Activated T-helper 1 cell treated with anti-CD3 and anti-CD28 coated beads, Interleukin-12 subunit alpha, Interleukin-12 subunit beta, Interleukin-2, Interleukin-4 antibody, amounts not matched to agents 30 ng/mL and 10 ng/mL and 1 ng/mL, durations not matched to agents 14 hours and 24 hours and 36 hours (primary cell): ENCODE results near the gene ZNF679. TPM values are rescaled to one million over a fixed set of nuclear protein-coding genes. Genes with fewer than 3 reads are reported as not detected.
A peak's percentile ranks its signal among the peaks of the same experiment; 100 is the strongest.
"Not testable (repeated sequence)": the region's sequence is repeated elsewhere in the genome, so short reads cannot be mapped to it uniquely, and the experiment has no call there.

ENCODE experiments used
- DNase-seq: peaks from one replicate; pipeline ENCODE4 v3.0.0; 2021; ENCODE audit warnings: low spot score
- H3K27ac Mint-ChIP-seq: one replicate; pipeline ENCODE4 v1.8.0; 2021; ENCODE audit warnings: mild to moderate bottlenecking, mixed read lengths
- H3K27me3 Mint-ChIP-seq: one replicate; pipeline ENCODE4 v1.8.0; 2022; ENCODE audit warnings: mild to moderate bottlenecking, moderate library complexity, mixed read lengths; ENCODE audit not compliant: insufficient read depth
- H3K36me3 Mint-ChIP-seq: one replicate; pipeline ENCODE4 v1.8.0; 2021; ENCODE audit warnings: low read depth, mixed read lengths
- H3K4me1 Mint-ChIP-seq: one replicate; pipeline ENCODE4 v1.8.0; 2021; ENCODE audit warnings: low read depth, mixed read lengths
- H3K4me3 Mint-ChIP-seq: one replicate; pipeline ENCODE4 v1.8.0; 2021; ENCODE audit warnings: mild to moderate bottlenecking, moderate library complexity, mixed read lengths
- H3K9me3 Mint-ChIP-seq: one replicate; pipeline ENCODE4 v1.8.0; 2021; ENCODE audit warnings: mixed read lengths
- intact Hi-C: fragments of 100-400 bp; cut with micrococcal nuclease; formaldehyde crosslinking; loops from one replicate; pipeline ENCODE4 v1.15.1; 2024
- total RNA-seq: library from RNA; stranded (reverse); gene quantifications from 2 replicates; pipeline ENCODE4 v1.2.3, GENCODE V29; 2022

The ZNF679 gene
- total RNA-seq, 1 donor from 2014 or later = not detected

- peaks cover 13% of the 10 kb centered on the region for H3K9me3 Mint-ChIP-seq
- H3K4me3 Mint-ChIP-seq = peak overlapping the region; percentile 66
- H3K4me1 Mint-ChIP-seq = peaks cover 25% of the 10 kb centered on the region
- intact Hi-C loops, H3K27me3 Mint-ChIP-seq, H3K27ac Mint-ChIP-seq, DNase-seq: not testable (repeated sequence)
- peaks cover 18% of the 10 kb centered on the region for H3K36me3 Mint-ChIP-seq
Observed at GRCh38 chr7:64316031-64316742, 87.9 kb downstream of the ZNF679 start.

Other genes starting within 250 kb of the ZNF679 start
- gene ZNF722, start 229.6 kb upstream of the ZNF679 start, total RNA-seq = not detected in 2 replicates
- gene ZNF727, start 183.0 kb upstream of the ZNF679 start, total RNA-seq = 0.12 TPM in 1 of 2 replicates, not detected in the other
- not detected in 2 replicates for gene ZNF735, start 21.3 kb upstream of the ZNF679 start, total RNA-seq
- 19.8 and 21.3 TPM in 2 replicates for gene ZNF736, start 85.5 kb downstream of the ZNF679 start, total RNA-seq